HL-60 (cell line): ENCODE results near the gene TBCC.

Source experiments
- POLR2AphosphoS5 ChIP-seq: IDR thresholded peaks from 2 replicates; pipeline ENCODE4 v1.6.1; 2012; ENCODE audit warnings: low read depth
- SPI1 ChIP-seq: IDR thresholded peaks from 2 replicates; pipeline ENCODE4 v1.6.1; 2012; ENCODE audit warnings: low read depth, mild to moderate bottlenecking, borderline replicate concordance
- TF ChIP-seq, protein P1 (sequence below): IDR thresholded peaks from one replicate; pipeline ENCODE4 v1.5.1; 2011; ENCODE audit warnings: low read length, control low read depth, inconsistent platforms; ENCODE audit not compliant: insufficient read depth

DNA sequence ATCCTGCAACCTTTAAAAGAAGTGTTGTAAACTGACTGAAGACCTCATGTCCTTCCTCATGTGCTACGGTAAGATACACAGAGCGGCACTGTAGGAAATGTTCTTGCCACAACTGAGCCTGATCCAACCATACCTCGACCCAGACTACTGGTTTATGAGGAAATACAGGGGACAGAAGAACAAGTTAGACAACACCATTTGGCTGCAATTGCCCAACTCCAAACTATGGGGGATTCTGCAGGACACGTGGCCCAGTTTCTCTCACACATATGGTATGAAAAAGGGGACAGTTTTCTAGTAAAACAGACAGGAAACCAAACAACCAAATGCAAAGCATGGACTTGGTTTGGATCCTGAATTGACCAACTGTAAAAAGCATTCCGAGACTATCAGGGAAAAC lies 34.0 kb downstream of the TBCC start:
- TF ChIP-seq, protein P1, sequence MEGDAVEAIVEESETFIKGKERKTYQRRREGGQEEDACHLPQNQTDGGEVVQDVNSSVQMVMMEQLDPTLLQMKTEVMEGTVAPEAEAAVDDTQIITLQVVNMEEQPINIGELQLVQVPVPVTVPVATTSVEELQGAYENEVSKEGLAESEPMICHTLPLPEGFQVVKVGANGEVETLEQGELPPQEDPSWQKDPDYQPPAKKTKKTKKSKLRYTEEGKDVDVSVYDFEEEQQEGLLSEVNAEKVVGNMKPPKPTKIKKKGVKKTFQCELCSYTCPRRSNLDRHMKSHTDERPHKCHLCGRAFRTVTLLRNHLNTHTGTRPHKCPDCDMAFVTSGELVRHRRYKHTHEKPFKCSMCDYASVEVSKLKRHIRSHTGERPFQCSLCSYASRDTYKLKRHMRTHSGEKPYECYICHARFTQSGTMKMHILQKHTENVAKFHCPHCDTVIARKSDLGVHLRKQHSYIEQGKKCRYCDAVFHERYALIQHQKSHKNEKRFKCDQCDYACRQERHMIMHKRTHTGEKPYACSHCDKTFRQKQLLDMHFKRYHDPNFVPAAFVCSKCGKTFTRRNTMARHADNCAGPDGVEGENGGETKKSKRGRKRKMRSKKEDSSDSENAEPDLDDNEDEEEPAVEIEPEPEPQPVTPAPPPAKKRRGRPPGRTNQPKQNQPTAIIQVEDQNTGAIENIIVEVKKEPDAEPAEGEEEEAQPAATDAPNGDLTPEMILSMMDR = no peak
- TF ChIP-seq POLR2AphosphoS5 (no peak), SPI1 (no peak)
